HCT116 (cell line): ENCODE data around the gene AOAH. TPM values are rescaled to one million over a fixed set of nuclear protein-coding genes. Genes with fewer than 3 reads are reported as not detected.
"Not testable (repeated sequence)": the region's sequence is repeated elsewhere in the genome, so short reads cannot be mapped to it uniquely, and the experiment has no call there.

ENCODE experiments used
- ATAC-seq: fragments of 200-7000 bp; cut with Tn5 transposase; 2 replicates; pipeline ENCODE4 v1.9.1; 2020; ENCODE audit warnings: mild to moderate bottlenecking, moderate library complexity
- BruUV-seq: library from RNA; stranded (reverse); fragments of 400-500 nt; replicated peaks from 2 replicates; lab custom pipeline; 2021; lab: Mats Ljungman, UMichigan
- CTCF ChIA-PET: fragments of 300-600 bp; sonication (Branson Sonifier 250); formaldehyde crosslinking; loops from one replicate; lab custom pipeline; 2021; ENCODE audit warnings: antibody characterized with exemption; lab: Charles Lee
- POLR2A ChIA-PET: fragments of 300-600, 350-600 bp; sonication (Branson Sonifier 250); formaldehyde crosslinking; loops from one replicate; lab custom pipeline; 2021; ENCODE audit warnings: antibody characterized with exemption; lab: Charles Lee
- RAD21 ChIA-PET, 2 experiments: fragments of 300-600 bp; sonication (Branson Sonifier 250); formaldehyde crosslinking; loops; one replicate each; lab custom pipeline; 2023; ENCODE audit warnings: low total read pairs in 2 of 2; ENCODE audit not compliant: uncharacterized antibody in 2 of 2, unreplicated experiment in 2 of 2, low non-redundant PET in 1 of 2; lab: Charles Lee
- DNase-seq: peaks from one replicate; pipeline ENCODE4 v3.0.0-alpha.2; 2010; ENCODE audit warnings: low read depth, low spot score
- H2AFZ ChIP-seq: fragments of 200-600 bp; shearing (Covaris generic), sonication (generic); 2 replicates; pipeline ENCODE4 v1.6.1; 2017; ENCODE audit warnings: low read depth, mixed run types, mixed read lengths, antibody characterized with exemption, low read length; ENCODE audit not compliant: poor library complexity, severe bottlenecking
- H3K27ac ChIP-seq: 2 replicates; pipeline ENCODE4 v1.5.1; 2012; ENCODE audit warnings: low read depth, low read length
- H3K27me3 ChIP-seq: fragments of 200-600 bp; sonication (generic); 2 replicates; pipeline ENCODE4 v1.6.1; 2016; ENCODE audit warnings: mixed run types, low read length, mixed read lengths; ENCODE audit not compliant: insufficient read depth
- H3K36me3 ChIP-seq, 2 experiments: fragments of 200-500 bp in 1 of 2; fragments of 200-600 bp in 1 of 2; sonication (Bioruptor generic) in 1 of 2; sonication (generic) in 1 of 2; 2 replicates each; pipeline versions ENCODE4 v1.5.1 to v1.6.1; 2014 to 2016; ENCODE audit warnings: low read length in 2 of 2, inconsistent platforms in 1 of 2, mixed read lengths in 1 of 2, mixed run types in 1 of 2; ENCODE audit not compliant: insufficient read depth in 2 of 2, control insufficient read depth in 1 of 2
- H3K4me1 ChIP-seq, 2 experiments: fragments of 200-600 bp in 1 of 2; sonication (generic) in 1 of 2; 2 replicates each; pipeline versions ENCODE4 v1.5.1 to v1.6.1; 2012 to 2017; ENCODE audit warnings: low read length in 2 of 2, inconsistent platforms in 1 of 2, mild to moderate bottlenecking in 1 of 2, mixed read lengths in 1 of 2, mixed run types in 1 of 2, moderate library complexity in 1 of 2; ENCODE audit not compliant: insufficient read depth in 2 of 2, control insufficient read depth in 1 of 2
- H3K4me2 ChIP-seq: fragments of 200-600 bp; sonication (generic); 2 replicates; pipeline ENCODE4 v1.6.1; 2017; ENCODE audit warnings: mixed run types, low read length, mixed read lengths
- H3K4me3 ChIP-seq, 2 experiments: fragments of 200-600 bp in 1 of 2; sonication (generic) in 1 of 2; replicated peaks in 1 of 2; 2 replicates each; pipeline ENCODE4 v1.5.1; 2011 to 2016; ENCODE audit warnings: low read length in 2 of 2, control low read depth in 1 of 2, low read depth in 1 of 2, mild to moderate bottlenecking in 1 of 2, mixed read lengths in 1 of 2, mixed run types in 1 of 2
- H3K79me2 ChIP-seq: fragments of 200-600 bp; sonication (generic); 2 replicates; pipeline ENCODE4 v1.6.1; 2017; ENCODE audit warnings: mild to moderate bottlenecking, mixed run types, low read length, moderate library complexity, mixed read lengths; ENCODE audit not compliant: insufficient read depth
- H3K9ac ChIP-seq: fragments of 200-600 bp; sonication (generic); 2 replicates; pipeline ENCODE4 v1.6.1; 2016; ENCODE audit warnings: low read length, mixed read lengths
- H3K9me2 ChIP-seq: fragments of 200-600 bp; sonication (generic), shearing (Covaris generic); 2 replicates; pipeline ENCODE4 v1.6.1; 2017; ENCODE audit warnings: mixed run types, mild to moderate bottlenecking, moderate library complexity; ENCODE audit not compliant: insufficient read depth
- H3K9me3 ChIP-seq, 2 experiments: fragments of 200-500 bp in 1 of 2; fragments of 200-600 bp in 1 of 2; sonication (Bioruptor generic) in 1 of 2; sonication (generic) in 1 of 2; 2 replicates each; pipeline ENCODE4 v1.6.1; 2014 to 2017; ENCODE audit warnings: low read length in 2 of 2, mixed read lengths in 2 of 2, inconsistent platforms in 1 of 2, low read depth in 1 of 2, mild to moderate bottlenecking in 1 of 2, mixed run types in 1 of 2, moderate library complexity in 1 of 2; ENCODE audit not compliant: control insufficient read depth in 1 of 2, insufficient read depth in 1 of 2
- H4K20me1 ChIP-seq: fragments of 200-600 bp; sonication (generic), shearing (Covaris generic); 2 replicates; pipeline ENCODE4 v1.6.1; 2017; ENCODE audit warnings: mixed run types, mild to moderate bottlenecking, moderate library complexity; ENCODE audit not compliant: insufficient read depth
- CEBPB ChIP-seq: IDR thresholded peaks from 2 replicates; pipeline ENCODE4 v1.6.1; 2012; ENCODE audit warnings: low read depth
- JUND ChIP-seq: IDR thresholded peaks from 2 replicates; pipeline ENCODE4 v1.6.1; 2012
- POLR2A ChIP-seq: IDR thresholded peaks from 2 replicates; pipeline ENCODE4 v1.7.0; 2011; ENCODE audit warnings: borderline replicate concordance; ENCODE audit not compliant: insufficient read depth, insufficient read length; ENCODE audit errors: extremely low read depth
- RAD21 ChIP-seq: IDR thresholded peaks from 2 replicates; pipeline ENCODE4 v1.6.1; 2012; ENCODE audit warnings: low read depth, mild to moderate bottlenecking
- SP1 ChIP-seq: IDR thresholded peaks from 2 replicates; pipeline ENCODE4 v1.6.1; 2012; ENCODE audit warnings: low read depth
- intact Hi-C: fragments of 100-400 bp; cut with micrococcal nuclease; formaldehyde crosslinking; loops from 2 replicates; pipeline ENCODE4 v1.10.0; 2022
- total RNA-seq: library from RNA; stranded (reverse); gene quantifications from one replicate; pipeline ENCODE4 v1.2.1, GENCODE V29; 2021; ENCODE audit not compliant: unreplicated experiment
- TF ChIP-seq, protein P1 (sequence below): IDR thresholded peaks from 2 replicates; pipeline ENCODE4 v1.6.1; 2012
- TF ChIP-seq, protein P2 (sequence below): IDR thresholded peaks from 2 replicates; pipeline ENCODE4 v1.6.1; 2012; ENCODE audit warnings: low read depth

Gene AOAH
- total RNA-seq, 1 experiment from 2014 or later, result 1.1 TPM

DNA sequence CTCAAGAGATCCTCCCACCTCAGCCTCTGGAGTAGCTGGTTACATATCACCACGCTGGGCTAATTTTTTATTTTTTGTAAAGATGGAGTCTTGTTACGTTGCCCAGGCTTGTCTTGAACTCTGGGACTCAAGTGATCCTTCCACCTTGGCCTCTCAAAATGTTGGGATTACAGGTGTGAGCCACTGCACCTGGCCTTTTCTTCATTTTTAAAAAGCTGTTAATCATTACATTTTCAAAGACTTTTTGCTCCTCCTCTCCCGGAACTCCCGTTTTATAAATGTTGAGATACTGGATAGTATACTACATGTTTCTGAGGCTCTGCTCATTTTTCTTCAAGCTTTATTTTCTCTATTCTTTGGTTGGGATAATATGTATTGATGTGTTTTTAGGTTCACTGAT is 16.4 kb downstream of the AOAH start:
- H3K9me3 ChIP-seq, result no peaks in the 10 kb centered on the region
- ChIA-PET CTCF (interaction anchor here (0.8 kb wide), 1 partner anchor 36 kb away, joined by 3 read pairs; no protein-coding TSS in a partner anchor), POLR2A (no interaction called here), RAD21 (no interaction called here)
- no peak overlapping the region for H2AFZ ChIP-seq
- BruUV-seq, result no TSS peak
- intact Hi-C loops, result no loop called here
- TF ChIP-seq, protein P1, sequence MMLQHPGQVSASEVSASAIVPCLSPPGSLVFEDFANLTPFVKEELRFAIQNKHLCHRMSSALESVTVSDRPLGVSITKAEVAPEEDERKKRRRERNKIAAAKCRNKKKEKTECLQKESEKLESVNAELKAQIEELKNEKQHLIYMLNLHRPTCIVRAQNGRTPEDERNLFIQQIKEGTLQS, result no peak
- TF ChIP-seq, protein P2, sequence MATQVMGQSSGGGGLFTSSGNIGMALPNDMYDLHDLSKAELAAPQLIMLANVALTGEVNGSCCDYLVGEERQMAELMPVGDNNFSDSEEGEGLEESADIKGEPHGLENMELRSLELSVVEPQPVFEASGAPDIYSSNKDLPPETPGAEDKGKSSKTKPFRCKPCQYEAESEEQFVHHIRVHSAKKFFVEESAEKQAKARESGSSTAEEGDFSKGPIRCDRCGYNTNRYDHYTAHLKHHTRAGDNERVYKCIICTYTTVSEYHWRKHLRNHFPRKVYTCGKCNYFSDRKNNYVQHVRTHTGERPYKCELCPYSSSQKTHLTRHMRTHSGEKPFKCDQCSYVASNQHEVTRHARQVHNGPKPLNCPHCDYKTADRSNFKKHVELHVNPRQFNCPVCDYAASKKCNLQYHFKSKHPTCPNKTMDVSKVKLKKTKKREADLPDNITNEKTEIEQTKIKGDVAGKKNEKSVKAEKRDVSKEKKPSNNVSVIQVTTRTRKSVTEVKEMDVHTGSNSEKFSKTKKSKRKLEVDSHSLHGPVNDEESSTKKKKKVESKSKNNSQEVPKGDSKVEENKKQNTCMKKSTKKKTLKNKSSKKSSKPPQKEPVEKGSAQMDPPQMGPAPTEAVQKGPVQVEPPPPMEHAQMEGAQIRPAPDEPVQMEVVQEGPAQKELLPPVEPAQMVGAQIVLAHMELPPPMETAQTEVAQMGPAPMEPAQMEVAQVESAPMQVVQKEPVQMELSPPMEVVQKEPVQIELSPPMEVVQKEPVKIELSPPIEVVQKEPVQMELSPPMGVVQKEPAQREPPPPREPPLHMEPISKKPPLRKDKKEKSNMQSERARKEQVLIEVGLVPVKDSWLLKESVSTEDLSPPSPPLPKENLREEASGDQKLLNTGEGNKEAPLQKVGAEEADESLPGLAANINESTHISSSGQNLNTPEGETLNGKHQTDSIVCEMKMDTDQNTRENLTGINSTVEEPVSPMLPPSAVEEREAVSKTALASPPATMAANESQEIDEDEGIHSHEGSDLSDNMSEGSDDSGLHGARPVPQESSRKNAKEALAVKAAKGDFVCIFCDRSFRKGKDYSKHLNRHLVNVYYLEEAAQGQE, result no peak
- TF ChIP-seq RAD21, result no peak
- no peak for TF ChIP-seq POLR2A
- no peak for TF ChIP-seq CEBPB
- no peak for TF ChIP-seq JUND
- no peak for DNase-seq
- no peak for ATAC-seq
- H3K4me3 ChIP-seq, result no peak overlapping the region
- H3K9ac ChIP-seq, result no peak overlapping the region
- no peaks in the 10 kb centered on the region for H3K36me3 ChIP-seq
- no peak overlapping the region for H3K27ac ChIP-seq
- no peaks in the 10 kb centered on the region for H4K20me1 ChIP-seq
- no peak overlapping the region for H3K4me2 ChIP-seq
- H3K4me1 ChIP-seq, result no peaks in the 10 kb centered on the region
- no peaks in the 10 kb centered on the region for H3K9me2 ChIP-seq
- peaks cover 6% of the 10 kb centered on the region for H3K27me3 ChIP-seq
- no peaks in the 10 kb centered on the region for H3K79me2 ChIP-seq

DNA sequence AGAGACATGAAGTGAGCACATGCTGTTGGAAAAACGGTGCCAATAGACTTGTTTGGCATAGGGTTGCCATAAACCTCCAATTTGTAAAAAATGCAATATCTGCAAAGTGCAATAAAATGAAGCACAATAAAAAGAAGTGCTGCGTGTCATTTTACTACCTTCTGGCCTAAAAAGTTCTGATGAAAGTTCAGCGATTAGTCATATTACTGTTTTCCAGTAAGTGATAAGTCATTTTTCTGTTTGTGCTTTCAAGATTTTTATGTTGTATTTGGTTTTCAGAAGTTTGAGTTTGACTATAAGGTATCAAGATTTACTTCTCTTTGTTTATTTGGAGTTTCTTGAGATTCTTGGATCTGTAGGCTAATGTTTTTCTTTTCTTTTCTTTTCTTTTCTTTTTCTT is 16.8 kb downstream of the AOAH start:
- intact Hi-C loops, result no loop called here
- Histone ChIP-seq H4K20me1 (no peaks in the 10 kb centered on the region), H3K4me3 (no peak overlapping the region), H3K27me3 (peaks cover 6% of the 10 kb centered on the region), H3K79me2 (no peaks in the 10 kb centered on the region), H3K4me2 (no peak overlapping the region), H3K9ac (no peak overlapping the region), H3K9me3 (no peaks in the 10 kb centered on the region)
- RAD21 ChIA-PET, result no interaction called here
- BruUV-seq, result no TSS peak
- CTCF ChIA-PET, result interaction anchor here (0.8 kb wide), 1 partner anchor 36 kb away, joined by 3 read pairs; no protein-coding TSS in a partner anchor
- TF ChIP-seq SP1, result no peak
- TF ChIP-seq, all 23 proteins: peak for 0
- Histone ChIP-seq H3K36me3 (no peaks in the 10 kb centered on the region), H3K9me2 (no peaks in the 10 kb centered on the region), H3K4me1 (no peaks in the 10 kb centered on the region), H3K27ac (no peak overlapping the region), H2AFZ (no peak overlapping the region)
- no peak for ATAC-seq
- no peak for DNase-seq
- POLR2A ChIA-PET, result no interaction called here

DNA sequence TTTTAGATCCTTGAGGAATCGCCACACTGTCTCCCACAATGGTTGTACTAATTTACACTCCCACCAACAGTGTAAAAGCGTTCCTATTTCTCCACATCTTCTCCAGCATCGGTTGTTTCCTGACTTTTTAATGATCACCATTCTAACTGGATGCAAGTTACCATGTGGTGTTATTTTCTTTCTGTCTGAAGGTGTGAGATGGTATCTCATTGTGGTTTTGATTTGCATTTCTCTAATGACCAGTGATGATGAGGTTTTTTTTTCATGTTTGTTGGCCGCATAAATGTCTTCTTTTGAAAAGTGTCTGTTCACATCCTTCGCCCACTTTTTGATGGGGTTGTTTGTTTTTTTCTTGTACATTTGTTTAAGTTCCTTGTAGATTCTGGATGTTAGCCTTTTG is 20.4 kb downstream of the AOAH start:
- not testable (repeated sequence) for H3K27me3 ChIP-seq

More for the DNA sequence above, 20.4 kb downstream of the AOAH start:
- H3K4me3 ChIP-seq, H3K36me3 ChIP-seq, H2AFZ ChIP-seq, RAD21 ChIA-PET, H4K20me1 ChIP-seq, POLR2A ChIA-PET, BruUV-seq, H3K4me2 ChIP-seq, H3K27ac ChIP-seq, H3K9ac ChIP-seq, H3K4me1 ChIP-seq, CTCF ChIA-PET, intact Hi-C loops, H3K79me2 ChIP-seq, H3K9me2 ChIP-seq, ATAC-seq, DNase-seq, H3K9me3 ChIP-seq: not testable (repeated sequence)
